Thyroid gland (tissue), 4 donors: ENCODE results near the gene YARS1. TPM values are rescaled to one million over a fixed set of nuclear protein-coding genes. Genes with fewer than 3 reads are reported as not detected.

ENCODE experiments used
- DNase-seq, 2 donors: peaks; one replicate each; pipeline ENCODE4 v3.0.0-alpha.2; 2019
- H3K27ac ChIP-seq, 3 donors: fragments of 200-600 bp; sonication (generic); 1 replicate in 2 of 3; 2 replicates in 1 of 3; pipeline ENCODE4 v1.5.1; 2016 to 2019; ENCODE audit warnings: mild to moderate bottlenecking in 1 of 3, moderate library complexity in 1 of 3
- H3K27me3 ChIP-seq: fragments of 200-600 bp; sonication (generic); one replicate; pipeline ENCODE4 v1.5.1; 2019
- H3K36me3 ChIP-seq, 2 donors: fragments of 200-600 bp; sonication (generic); one replicate each; pipeline ENCODE4 v1.5.1; 2016 to 2019
- H3K4me1 ChIP-seq, 2 donors: fragments of 200-600 bp; sonication (generic); one replicate each; pipeline ENCODE4 v1.5.1; 2017 to 2019
- H3K4me3 ChIP-seq, 3 donors: fragments of 200-600 bp; sonication (generic); replicated peaks in 1 of 3; 1 replicate in 2 of 3; 2 replicates in 1 of 3; pipeline ENCODE4 v1.5.1; 2016; ENCODE audit warnings: mild to moderate bottlenecking in 1 of 3
- H3K9me3 ChIP-seq: fragments of 200-600 bp; sonication (generic); one replicate; pipeline ENCODE4 v1.5.1; 2017
- CTCF ChIP-seq, 6 experiments: fragments of 200-600 bp in 3 of 6; fragments of 450-650 bp in 3 of 6; sonication (generic) in 3 of 6; IDR thresholded peaks; one replicate each; pipeline ENCODE4 v1.5.1; 2016 to 2019; ENCODE audit warnings: antibody characterized with exemption in 6 of 6, mild to moderate bottlenecking in 2 of 6, inconsistent platforms in 1 of 6, moderate library complexity in 1 of 6
- POLR2A ChIP-seq, 2 donors: fragments of 450-650 bp; IDR thresholded peaks; one replicate each; pipeline ENCODE4 v1.6.1; 2017; ENCODE audit warnings: antibody characterized with exemption in 2 of 2, mild to moderate bottlenecking in 2 of 2, moderate library complexity in 1 of 2
- WGBS, 2 donors: methylation state at CpG; one replicate each; pipeline ENCODE4 v1.1.5; 2017; 5-methylcytosine and 5-hydroxymethylcytosine counted together
- intact Hi-C: fragments of 100-400 bp; cut with DNase I; formaldehyde crosslinking; loops from one replicate; pipeline ENCODE4 v1.15.1; 2023
- total RNA-seq, 4 donors: library from RNA; depleted of rRNA; stranded (reverse); fragments of >200 nt; gene quantifications; one replicate each; pipeline ENCODE4 v1.2.3, GENCODE V29; 2016

The YARS1 gene
- total RNA-seq, 4 donors from 2014 or later = 42.8 to 76.0 (median 50.3) TPM

GRCh38 chr1:32772281-32773017, 44.7 kb downstream of the YARS1 start:
- H3K27me3 ChIP-seq = no peaks in the 10 kb centered on the region
- peak overlapping the region in 1 of 3 donors; percentile 49 for H3K27ac ChIP-seq
- no peak overlapping the region for H3K4me3 ChIP-seq
- peaks cover 39% of the 10 kb centered on the region in 2 donors for H3K36me3 ChIP-seq
- 89 to 95% methylated on average over 5 to 9 of the region's 10 CpGs for WGBS, 2 donors
- TF ChIP-seq CTCF (IDR thresholded peaks at IDR 0.05) (no peak), POLR2A (IDR thresholded peaks at IDR 0.05) (no peak)
- intact Hi-C loops = loop anchor here (5.0 kb wide), 1 partner anchor 60 kb away; no protein-coding TSS in a partner anchor
- DNase-seq = no peak
- H3K4me1 ChIP-seq = peaks cover 2 to 18% of the 10 kb centered on the region in 2 donors
- no peaks in the 10 kb centered on the region for H3K9me3 ChIP-seq

DNA sequence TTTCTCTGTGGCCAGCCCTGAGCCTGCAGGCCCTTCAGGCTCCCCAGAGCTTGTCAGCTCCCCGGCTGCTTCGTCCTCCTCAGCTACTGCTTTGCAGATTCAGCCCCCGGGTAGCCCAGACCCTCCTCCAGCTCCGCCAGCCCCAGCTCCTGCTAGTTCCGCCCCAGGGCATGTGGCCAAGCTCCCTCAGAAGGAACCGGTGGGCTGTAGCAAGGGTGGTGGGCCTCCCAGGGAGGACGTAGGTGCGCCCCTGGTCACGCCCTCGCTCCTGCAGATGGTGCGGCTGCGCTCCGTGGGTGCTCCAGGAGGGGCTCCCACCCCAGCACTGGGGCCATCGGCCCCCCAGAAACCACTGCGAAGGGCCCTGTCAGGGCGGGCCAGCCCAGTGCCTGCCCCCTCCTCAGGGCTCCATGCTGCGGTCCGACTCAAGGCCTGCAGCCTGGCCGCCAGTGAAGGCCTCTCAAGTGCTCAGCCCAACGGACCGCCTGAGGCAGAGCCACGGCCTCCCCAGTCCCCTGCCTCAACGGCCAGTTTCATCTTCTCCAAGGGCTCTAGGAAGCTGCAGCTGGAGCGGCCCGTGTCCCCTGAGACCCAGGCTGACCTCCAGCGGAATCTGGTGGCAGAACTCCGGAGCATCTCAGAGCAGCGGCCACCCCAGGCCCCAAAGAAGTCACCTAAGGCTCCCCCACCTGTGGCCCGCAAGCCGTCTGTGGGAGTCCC, 45.4 kb downstream of the YARS1 start:
- intact Hi-C loops = loop anchor here (5.0 kb wide), 1 partner anchor 59 kb away; no protein-coding TSS in a partner anchor
- TF ChIP-seq CTCF (IDR thresholded peaks at IDR 0.05) = no peak
- TF ChIP-seq POLR2A (IDR thresholded peaks at IDR 0.05) = no peak
- Histone ChIP-seq H3K9me3 (no peaks in the 10 kb centered on the region), H3K27ac (no peak overlapping the region), H3K27me3 (no peaks in the 10 kb centered on the region), H3K4me3 (no peak overlapping the region), H3K4me1 (peaks cover 9 to 25% of the 10 kb centered on the region in 2 donors), H3K36me3 (peaks cover 38 to 39% of the 10 kb centered on the region in 2 donors)
- 78 to 91% methylated on average over 7 to 22 of the region's 30 CpGs for WGBS, 2 donors
- DNase-seq = peak in 1 of 2 donors; percentile 24

DNA sequence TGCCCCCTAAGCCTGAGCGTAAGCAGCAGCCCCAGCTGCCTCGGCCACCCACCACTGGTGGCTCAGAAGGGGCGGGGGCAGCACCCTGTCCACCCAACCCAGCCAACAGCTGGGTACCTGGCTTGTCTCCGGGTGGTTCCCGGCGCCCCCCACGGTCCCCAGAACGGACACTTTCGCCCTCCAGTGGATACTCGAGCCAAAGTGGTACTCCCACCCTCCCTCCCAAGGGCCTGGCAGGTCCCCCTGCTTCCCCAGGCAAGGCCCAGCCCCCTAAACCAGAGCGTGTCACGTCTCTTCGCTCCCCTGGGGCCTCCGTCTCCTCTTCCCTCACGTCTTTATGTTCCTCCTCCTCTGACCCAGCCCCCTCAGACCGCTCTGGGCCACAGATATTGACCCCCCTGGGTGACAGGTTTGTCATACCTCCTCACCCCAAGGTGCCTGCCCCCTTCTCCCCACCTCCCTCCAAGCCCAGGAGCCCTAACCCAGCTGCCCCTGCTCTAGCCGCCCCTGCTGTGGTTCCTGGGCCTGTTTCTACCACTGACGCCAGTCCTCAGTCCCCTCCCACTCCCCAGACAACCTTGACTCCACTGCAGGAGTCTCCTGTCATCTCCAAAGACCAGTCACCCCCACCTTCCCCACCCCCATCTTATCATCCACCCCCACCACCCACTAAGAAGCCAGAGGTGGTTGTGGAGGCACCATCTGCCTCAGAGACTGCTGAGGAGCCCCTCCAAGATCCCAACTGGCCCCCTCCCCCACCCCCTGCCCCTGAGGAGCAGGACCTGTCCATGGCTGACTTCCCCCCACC, 46.2 kb downstream of the YARS1 start:
- Histone ChIP-seq H3K27me3 (no peaks in the 10 kb centered on the region), H3K36me3 (peaks cover 33 to 37% of the 10 kb centered on the region in 2 donors), H3K4me1 (peaks cover 15 to 33% of the 10 kb centered on the region in 2 donors), H3K9me3 (no peaks in the 10 kb centered on the region), H3K27ac (no peak overlapping the region), H3K4me3 (no peak overlapping the region)
- 78 to 90% methylated on average over 14 to 15 of the region's 18 CpGs for WGBS, 2 donors
- intact Hi-C loops = loop anchor here (5.0 kb wide), 1 partner anchor 59 kb away; no protein-coding TSS in a partner anchor
- TF ChIP-seq CTCF (IDR thresholded peaks at IDR 0.05) = no peak
- TF ChIP-seq POLR2A (IDR thresholded peaks at IDR 0.05) = no peak
- no peak for DNase-seq

DNA sequence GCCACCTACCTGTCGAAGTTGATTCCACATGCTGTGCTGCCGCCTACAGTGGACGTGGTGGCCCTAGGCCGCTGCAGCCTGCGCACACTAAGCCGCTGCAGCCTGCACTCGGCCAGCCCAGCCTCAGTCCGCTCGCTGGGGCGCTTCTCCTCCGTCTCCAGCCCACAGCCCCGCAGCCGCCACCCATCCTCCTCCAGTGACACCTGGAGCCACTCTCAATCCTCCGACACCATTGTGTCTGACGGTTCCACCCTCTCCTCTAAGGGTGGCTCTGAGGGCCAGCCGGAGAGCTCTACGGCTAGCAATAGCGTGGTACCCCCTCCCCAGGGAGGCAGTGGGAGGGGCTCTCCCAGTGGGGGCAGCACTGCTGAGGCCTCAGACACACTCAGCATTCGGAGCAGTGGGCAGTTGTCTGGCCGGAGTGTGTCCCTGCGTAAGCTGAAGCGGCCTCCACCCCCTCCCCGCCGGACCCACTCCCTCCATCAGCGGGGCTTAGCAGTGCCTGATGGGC, 46.9 kb downstream of the YARS1 start:
- DNase-seq = no peak
- H3K27me3 ChIP-seq = no peaks in the 10 kb centered on the region
- TF ChIP-seq POLR2A (IDR thresholded peaks at IDR 0.05) (no peak), CTCF (IDR thresholded peaks at IDR 0.05) (no peak)
- no peak overlapping the region for H3K27ac ChIP-seq
- no peaks in the 10 kb centered on the region for H3K9me3 ChIP-seq
- WGBS, 2 donors = 94 to 95% methylated on average over 18 of the region's 25 CpGs
- intact Hi-C loops = loop anchor here (5.0 kb wide), 1 partner anchor 58 kb away; no protein-coding TSS in a partner anchor
- peaks cover 21 to 40% of the 10 kb centered on the region in 2 donors for H3K4me1 ChIP-seq
- H3K4me3 ChIP-seq = no peak overlapping the region
- peaks cover 29 to 31% of the 10 kb centered on the region in 2 donors for H3K36me3 ChIP-seq
